ENCODE measurements around the gene N4BP2L2. TPM values are rescaled to one million over a fixed set of nuclear protein-coding genes. Genes with fewer than 3 reads are reported as not detected.
A peak's percentile ranks its signal among the peaks of the same experiment; 100 is the strongest.
"Not testable (repeated sequence)": the region's sequence is repeated elsewhere in the genome, so short reads cannot be mapped to it uniquely, and the experiment has no call there.

N4BP2L2 gene
- 47.5 TPM for total RNA-seq

DNA sequence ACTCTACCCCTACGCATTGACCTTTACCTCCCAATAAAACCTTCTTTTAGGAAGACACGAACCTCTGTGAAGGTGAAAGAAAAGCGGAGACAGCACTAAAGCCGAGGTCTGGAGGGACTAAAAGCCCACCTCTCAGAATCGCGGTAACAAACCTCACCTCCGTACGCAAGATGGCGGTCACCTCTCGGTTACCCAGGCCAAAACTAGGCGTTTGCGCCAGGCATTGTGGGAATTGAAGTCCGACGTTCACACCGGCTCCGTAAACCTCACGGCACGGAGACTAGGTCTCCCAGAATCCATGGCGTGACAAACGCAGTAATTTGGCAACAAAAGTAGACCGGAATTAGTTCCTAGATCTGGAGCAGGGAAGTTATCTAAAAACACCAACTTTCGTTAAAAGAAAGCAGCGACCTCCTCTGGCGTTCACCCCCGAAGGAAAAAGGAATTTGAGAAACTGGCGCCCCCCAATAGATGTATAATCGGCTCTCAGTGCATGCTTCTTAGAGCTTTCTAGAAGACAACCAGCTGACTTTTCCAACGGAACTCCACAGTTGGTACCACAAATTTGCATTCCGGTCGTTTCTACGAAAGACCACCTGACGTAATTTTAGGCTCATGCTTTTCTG lies at the start of gene N4BP2L2:
TSS of gene N4BP2L2 (minus strand) at position 175 of the 626 bp plus-strand sequence. CDS start 1,768 bp downstream, outside the sequence.
- peak; percentile 98 for ATAC-seq
- peak; percentile 96 for DNase-seq (ENCODE audit: low spot score)

DNA sequence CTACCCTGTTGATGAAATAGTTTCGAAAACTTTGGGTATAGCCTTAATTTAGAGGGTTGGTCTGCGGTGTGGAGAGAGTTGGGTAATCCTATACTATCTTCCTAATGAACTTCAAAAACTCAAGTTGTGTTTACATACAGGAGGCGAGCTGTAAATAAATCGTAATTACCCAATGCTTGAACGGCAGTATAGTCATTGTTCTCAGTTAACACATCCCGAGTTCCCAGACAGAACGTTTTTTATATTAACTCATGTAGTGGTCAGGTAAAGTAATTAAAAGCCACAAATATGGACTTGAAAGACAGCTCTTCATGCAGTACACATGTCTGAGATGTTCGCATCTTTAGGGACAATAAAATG lies 49.2 kb upstream of the N4BP2L2 start:
- ATAC-seq (no peak), DNase-seq (ENCODE audit: low spot score) (no peak)

DNA sequence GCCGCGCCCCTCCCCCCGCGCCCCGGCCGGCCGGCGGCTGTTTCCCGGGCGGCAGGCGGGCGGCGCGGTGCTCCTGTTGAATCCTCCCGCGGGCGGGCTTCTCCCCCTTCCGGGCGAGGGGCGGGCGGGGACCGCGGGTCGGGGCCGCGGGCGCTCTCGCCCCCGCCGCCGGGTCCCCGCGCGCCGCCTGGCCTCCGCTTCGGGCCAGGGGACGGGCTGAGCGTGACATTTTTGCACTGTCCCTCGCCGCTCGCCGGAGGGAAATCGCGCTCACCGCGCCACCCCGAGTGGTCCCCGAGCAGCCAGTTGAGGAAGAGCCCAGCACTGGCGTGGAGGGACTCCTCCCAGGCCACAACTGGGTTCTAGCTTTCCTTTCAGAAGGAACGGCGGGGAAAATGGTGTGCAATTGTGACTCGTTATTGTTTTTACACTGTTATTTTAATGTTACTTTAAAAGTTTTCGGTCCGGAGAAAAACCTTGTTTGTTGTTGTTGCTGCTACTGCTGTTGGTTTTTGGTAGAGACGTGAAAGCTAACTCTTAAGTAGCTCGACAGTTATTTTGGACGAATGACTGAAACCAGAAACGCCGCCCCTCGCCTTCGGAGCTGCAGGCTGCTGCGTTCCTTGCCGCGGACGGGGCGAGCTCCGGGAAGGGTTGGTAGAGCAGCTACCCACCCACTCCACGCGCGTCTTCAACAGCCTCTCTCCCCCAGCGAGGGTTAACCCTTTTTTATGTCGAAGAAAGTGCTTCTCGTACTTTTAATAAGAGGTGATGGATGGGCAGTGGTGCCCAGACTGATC lies 48.6 kb upstream of the N4BP2L2 start:
- peak; percentile 75 for DNase-seq (ENCODE audit: low spot score)
- ATAC-seq = peak; percentile 61

DNA sequence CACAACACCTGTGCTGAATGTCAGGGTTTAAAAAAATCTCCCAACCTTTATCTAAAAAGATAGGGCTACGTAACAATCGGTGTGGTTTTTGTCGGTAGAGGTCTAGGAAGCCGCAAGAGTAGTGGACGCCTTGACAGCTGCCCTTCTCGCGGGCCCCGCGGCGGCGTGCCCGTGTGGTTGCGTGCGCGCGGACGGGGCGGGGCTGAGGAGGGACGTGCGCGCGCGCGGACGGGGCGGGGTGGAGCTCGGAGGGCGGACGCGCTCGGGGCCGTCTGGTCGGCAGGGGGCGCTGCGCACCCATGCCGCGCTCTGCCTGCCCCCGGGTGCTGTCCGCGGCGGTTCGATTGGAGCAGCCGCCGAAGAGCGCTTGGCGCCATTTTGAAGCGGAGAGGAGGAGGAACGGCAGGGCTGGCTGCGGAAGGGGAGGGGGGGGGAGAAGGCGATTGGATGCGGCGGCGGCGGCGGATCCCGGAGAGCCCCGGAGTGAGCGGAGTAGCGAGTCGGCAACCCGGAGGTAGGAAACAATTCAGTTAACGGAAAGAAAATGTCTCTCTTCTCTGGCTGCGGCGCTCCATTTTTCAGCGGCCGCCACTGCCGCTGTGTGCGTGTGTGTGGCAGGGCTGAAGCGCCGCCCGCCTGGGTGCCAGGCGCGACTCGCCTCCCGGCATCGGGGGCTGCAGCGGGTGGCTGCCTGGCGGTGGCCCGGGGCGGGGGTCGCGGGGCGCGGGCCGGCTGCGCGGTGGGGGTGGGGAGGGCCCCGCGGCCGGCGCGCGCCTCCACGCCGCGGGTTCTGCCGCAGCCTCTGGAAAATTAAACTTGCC lies 47.7 kb upstream of the N4BP2L2 start, which contains the start of gene PDS5B:
TSS of gene PDS5B (plus strand) at position 373 of the 821 bp plus-strand sequence. CDS start 62,321 bp downstream, outside the sequence.
- ATAC-seq (peak; percentile 96), DNase-seq (ENCODE audit: low spot score) (peak; percentile 96)

DNA sequence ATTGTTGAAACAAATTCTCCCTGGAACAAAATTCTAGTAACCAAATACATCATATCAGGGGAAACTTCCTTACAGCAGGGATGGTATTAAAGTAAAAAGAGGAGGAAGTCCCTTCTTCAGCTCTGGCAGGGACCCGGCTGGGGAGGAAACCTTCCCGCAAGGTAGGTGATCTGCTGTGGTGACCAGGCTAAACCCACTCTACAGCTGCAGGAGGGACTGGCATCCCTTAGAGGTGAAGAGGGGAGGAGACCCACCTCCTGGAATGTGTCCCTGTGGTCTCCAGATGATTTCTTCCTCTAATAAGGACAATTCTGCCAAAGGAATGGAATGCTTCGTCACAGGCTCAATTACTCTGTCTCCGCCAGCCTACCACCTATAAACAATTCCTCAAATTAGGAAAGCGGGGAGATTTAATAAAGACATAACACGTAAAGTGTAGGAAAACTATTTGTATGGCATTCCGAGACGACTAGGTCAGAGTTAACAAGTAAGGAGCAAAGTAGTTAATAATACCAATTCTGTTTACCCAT lies 47.0 kb upstream of the N4BP2L2 start:
- ATAC-seq (no peak), DNase-seq (ENCODE audit: low spot score) (no peak)

DNA sequence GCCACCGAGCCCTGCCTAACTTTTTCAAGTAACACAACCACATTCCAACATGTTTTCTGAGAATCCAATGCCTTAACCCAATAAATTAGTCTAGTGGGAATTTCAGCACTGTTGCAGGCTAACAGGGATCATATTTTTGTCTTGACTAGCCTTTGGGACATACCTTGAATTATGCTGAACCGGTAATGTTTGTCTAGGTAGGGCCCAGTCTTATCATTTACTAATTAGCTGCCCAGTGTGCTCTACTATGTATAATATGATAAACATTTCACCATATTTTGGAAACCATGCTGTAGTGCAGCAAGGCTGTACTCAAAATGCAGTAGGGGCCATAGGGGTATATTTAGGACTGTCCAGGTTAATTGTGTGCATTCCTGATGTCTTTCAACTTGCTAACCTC lies 44.4 kb upstream of the N4BP2L2 start:
- no peak for ATAC-seq
- no peak for DNase-seq (ENCODE audit: low spot score)

DNA sequence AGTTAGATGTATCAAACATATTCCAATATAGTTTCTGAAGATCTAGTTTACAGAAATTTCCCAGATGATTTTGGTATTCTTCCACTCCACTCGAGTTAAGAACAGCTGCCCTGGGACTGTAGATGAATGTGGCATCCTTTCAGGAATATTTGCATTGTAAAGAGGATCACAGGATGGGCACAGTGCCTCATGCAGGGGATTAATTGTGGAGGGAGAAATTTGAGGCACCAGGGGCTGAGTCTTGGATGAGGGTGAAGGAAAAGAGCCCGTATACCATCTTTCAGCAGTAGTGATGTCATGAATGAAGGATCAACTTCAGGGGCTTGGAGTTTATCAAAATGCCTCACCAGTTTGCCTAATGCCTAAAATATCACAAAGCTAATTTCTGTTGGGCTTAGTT lies 43.7 kb upstream of the N4BP2L2 start:
- DNase-seq (ENCODE audit: low spot score) (no peak), ATAC-seq (no peak)

DNA sequence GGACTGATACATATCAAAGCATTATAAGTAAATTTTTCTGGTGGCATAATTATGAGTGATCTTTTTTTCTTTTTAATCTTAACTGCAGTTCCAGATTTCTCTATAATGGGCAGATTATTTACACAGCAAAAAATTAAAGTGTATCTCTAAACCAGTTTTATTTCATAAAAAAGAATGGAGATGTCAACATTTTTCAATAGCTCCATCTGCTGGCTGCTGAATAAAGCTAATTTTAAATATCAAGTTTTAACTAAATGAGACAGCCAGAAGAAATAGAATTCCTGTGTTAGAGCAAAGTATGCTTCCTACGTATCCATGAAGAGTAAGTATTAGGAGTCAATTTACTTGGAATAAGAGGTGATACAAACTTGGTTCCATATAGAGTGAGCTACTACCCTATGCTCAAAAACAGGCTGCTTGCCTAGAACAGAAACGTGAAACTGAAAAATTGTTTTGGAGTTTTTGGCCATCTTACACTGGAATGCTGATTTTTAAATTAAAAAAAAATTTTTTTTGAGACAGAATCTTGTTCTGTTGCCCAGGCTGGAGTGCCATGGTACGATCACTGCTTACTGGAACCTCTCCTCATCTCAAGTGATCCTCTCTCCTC lies 42.7 kb upstream of the N4BP2L2 start:
- no peak for DNase-seq (ENCODE audit: low spot score)
- no peak for ATAC-seq

DNA sequence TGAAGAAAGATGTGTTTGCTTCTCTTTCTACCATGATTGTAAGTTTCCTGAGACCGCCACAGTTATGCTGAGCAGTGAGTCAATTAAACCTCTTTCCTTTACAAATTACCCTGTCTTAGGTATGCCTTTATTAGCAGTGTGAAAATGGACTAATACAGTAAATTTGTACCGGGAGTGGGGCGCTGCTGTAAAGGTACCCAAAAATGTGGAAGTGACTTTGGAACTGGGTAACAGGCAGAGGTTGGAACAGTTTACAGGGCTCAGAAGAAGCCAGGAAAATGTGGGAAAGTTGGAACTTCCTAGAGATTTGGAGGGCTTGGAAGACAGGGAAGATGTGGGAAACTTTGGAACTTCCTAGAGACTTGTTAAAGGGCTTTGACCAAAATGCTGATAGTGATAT lies 38.4 kb upstream of the N4BP2L2 start:
- no peak for ATAC-seq
- DNase-seq (ENCODE audit: low spot score) = no peak

DNA sequence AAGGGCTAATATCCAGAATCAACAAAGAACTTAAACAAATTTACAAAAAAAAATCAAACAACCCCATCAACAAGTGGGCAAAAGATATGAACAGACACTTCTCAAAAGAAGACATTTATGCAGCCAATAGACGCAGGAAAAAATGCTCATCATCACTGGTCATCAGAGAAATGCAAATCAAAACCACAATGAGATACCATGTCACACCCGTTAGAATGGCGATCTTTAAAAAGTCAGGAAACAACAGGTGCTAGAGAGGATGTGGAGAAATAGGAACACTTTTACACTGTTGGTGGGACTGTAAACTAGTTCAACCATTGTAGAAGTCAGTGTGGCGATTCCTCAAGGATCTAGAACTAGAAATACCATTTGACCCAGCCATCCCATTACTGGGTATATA lies 37.1 kb upstream of the N4BP2L2 start:
- not testable (repeated sequence) for DNase-seq (ENCODE audit: low spot score); ATAC-seq

DNA sequence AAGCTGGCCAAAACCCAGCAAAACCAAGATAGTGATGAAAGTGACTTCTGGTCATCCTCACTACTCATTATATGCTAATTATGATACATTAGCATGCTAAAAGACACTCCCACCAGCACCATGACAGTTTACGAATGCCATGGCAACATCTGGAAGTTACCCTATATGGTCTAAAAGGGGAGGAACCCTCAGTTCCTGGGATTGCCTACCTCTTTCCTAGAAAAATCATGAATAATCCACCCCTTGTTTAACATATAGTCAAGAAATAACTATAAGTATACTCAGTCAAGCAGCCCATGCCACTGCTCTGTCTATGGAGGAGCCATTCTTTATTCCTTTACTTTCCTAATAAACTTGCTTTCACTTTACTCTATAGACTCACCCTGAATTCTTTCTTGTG lies 22.2 kb upstream of the N4BP2L2 start:
- not testable (repeated sequence) for DNase-seq (ENCODE audit: low spot score)

DNA sequence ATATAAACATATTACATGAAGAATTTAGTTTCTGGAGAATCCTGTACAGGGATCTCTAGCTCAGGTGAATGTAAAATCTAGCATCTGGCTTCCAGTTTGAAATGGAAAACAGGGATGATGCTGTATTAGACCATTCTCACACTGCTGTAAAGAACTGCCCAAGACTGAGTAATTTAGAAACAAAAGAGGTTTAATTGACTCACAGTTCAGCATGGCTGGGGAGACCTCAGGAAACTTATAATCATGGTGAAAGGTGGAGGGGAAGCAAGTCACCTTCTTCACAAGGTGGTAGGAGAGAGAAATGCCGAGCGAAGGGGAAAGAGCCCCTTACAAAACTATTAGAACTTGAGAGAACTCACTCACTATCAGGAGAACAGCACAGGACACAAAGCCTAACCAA lies 17.0 kb upstream of the N4BP2L2 start:
- ATAC-seq = no peak
- no peak for DNase-seq (ENCODE audit: low spot score)

More for the DNA sequence above, 22.2 kb upstream of the N4BP2L2 start:
- not testable (repeated sequence) for ATAC-seq

DNA sequence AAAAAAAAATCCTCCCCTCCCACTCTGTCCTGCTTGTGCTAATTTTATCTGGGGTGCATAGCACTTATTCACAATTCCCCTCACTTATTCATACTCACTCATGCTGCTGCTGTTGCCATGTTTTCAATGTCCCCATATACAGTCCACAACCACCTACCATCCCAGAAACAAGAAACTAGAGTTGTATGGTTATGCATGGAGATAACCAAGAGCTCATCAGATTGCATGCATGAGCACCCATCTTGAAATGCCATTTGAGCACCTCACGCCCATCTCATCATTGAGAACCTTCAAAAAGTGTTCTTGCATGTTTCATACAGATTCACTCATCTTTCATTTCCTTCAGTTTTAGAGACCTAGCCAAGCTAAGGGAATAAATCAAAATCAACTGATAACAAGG lies 15.1 kb upstream of the N4BP2L2 start:
- no peak for DNase-seq (ENCODE audit: low spot score)

DNA sequence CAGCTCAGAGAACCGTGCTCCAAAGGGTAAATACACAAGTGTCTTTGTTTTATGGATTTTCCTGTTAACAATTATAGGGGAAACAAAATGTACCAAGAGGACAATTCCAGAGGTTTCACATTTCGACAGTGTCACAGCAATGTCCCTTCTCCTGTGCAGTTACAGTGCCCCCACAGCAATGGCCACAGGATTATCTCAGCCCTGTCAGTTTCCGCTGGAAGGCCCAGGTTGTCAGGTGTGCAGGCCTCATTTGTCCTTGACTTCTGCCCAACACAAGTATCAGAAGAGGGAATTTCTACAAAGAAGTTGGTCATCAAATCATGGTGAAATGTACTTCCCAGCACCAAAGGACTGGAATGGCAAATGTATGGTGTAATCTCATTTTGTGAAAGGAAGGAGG lies 11.2 kb upstream of the N4BP2L2 start:
- ATAC-seq = peak; percentile 57
- DNase-seq (ENCODE audit: low spot score) = no peak

More for the DNA sequence above, 15.1 kb upstream of the N4BP2L2 start:
- no peak for ATAC-seq

DNA sequence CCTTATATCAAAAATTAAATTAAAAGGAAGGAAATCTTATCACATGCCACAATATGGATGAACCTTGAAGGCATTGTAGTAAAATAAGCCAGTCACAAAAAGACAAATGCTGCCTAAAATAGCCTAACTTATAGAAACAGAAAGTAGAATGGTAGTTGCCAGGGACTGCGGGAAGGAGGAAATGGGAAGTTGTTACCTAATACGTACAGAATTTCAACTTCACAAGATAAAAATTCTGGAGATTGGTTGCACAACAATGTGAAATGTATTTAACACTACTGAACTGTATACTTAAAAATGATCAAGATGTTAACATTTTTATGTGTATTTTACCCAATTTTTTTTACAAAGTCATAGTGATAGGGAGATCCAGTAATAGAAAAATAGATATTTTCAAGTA lies 10.2 kb upstream of the N4BP2L2 start:
- ATAC-seq (no peak), DNase-seq (ENCODE audit: low spot score) (no peak)

DNA sequence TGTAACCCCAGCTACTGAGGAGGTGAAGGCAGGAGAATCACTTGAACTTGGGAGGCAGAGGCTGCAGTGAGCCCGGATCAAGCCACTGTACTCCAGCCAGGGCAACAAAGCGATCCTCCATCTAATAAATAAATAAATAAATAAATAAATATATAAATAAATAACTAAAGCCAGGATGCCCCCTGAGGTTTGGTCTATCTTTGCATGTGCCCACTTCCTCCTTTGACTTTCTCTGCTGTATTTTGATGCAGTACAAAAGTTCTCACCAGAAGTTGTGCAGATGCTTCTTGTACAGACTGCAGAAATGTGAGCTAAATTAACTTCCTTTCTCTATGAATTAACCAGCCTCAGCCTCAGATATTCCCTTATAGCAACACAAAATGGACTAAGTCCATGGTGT lies 6.5 kb upstream of the N4BP2L2 start:
- ATAC-seq = no peak
- DNase-seq (ENCODE audit: low spot score) = no peak

DNA sequence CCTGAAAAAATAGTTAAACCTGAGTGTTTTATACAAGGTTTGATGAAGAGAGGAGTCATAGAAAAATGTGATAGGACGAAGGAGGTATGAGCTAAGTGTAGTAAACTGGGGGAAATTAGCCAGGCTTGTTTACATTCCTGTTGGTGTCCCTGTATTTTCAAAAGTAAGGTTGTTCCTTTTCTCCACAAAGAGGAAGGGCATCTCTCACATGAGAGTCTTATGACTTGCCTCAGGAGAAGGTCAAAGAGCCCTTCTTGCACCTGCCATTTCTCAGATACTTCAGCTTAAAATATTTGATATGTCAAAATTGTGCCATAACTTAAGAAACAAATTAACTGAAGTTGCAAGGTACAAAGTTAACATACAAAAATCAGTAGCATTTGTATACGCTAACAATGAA lies 3.6 kb upstream of the N4BP2L2 start:
- ATAC-seq = no peak
- no peak for DNase-seq (ENCODE audit: low spot score)

DNA sequence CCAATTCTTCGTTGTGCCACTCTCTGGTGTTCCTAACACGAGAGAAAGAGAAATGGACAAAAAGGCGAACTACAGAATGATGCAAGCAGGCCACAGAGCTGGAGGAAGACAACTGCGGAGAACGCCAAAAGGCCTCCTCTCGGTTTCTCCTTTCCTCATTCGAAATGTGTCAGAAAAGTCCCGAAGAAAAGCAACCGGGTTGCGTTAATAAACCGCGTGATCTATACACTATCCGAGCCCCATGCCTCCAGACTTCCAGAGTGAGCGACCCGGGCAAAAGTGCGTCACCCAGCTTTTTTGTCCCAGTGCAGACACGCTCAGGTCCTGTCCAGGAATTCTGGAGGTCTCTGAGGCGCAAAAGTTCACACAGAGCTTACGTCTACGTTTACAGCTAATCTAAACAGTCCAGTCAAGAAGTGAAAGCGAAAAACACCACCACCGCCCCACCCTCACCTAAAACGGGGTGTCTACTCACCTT lies 413 bp downstream of the N4BP2L2 start:
- ATAC-seq = peak; percentile 75
- DNase-seq (ENCODE audit: low spot score) = peak; percentile 67

DNA sequence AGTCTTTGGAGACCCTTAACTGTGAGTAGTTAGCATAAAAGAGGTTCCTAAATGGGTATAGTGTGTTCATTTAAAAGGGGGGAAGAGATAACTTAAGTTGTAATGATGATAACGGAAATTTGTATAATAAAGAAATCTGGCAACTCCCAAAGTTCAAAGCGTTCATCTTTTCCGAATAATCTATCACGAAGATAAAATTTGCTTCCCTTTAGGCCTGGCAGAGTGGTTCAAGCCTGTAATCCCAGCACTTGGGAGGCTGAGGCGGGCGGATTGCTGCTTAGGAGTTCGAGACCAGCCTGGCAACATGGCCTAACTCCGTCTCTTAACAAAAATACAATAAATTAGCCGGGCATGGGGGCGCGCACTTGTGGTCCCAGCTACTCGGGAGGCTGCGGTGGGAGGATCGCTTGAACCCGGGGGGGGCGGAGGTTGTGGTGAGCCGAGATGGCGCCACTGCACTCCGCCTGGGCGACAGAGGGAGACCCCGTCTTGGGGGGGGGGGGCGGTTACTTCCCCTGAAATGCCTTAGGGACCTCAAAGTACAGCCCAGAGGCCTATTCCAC lies 934 bp downstream of the N4BP2L2 start:
- ATAC-seq (peak; percentile 2), DNase-seq (ENCODE audit: low spot score) (peak; percentile 50)

DNA sequence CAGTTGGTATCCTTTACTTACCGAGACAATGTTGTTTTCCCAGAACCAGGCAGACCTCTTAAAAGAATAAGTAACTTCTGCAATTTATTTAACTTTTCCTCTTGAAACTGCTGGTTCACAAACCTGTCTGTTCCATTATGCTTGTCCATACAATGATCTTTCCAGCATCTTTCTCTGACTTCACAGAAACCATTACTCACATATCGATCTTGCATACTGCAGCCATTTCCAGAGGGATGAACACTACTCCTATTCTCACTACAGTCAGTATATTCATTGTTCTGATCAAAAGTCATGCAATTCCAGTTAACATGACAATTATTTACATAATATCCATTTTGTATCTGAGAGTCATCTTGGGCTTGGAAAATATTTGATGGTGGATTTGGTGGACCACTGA lies 2.8 kb downstream of the N4BP2L2 start:
- ATAC-seq (no peak), DNase-seq (ENCODE audit: low spot score) (no peak)

Measured in left lobe of liver (tissue), 2 donors.